Stomach (tissue), 9 donors: ENCODE data around the gene CFAP54. TPM values are rescaled to one million over a fixed set of nuclear protein-coding genes. Genes with fewer than 3 reads are reported as not detected.

Experiments used
- DNase-seq, 2 donors: peaks; one replicate each; pipeline versions ENCODE4 v3.0.0 to v3.0.0-alpha.2; 2013 to 2019
- H3K27ac ChIP-seq, 5 donors: fragments of 200-600 bp in 4 of 5; sonication (generic) in 4 of 5; one replicate each; pipeline ENCODE4 v1.5.1; 2013 to 2019; ENCODE audit warnings: mild to moderate bottlenecking in 1 of 5, moderate library complexity in 1 of 5
- H3K27me3 ChIP-seq, 3 donors: fragments of 200-600 bp; sonication (generic); one replicate each; pipeline ENCODE4 v1.5.1; 2017 to 2019; ENCODE audit warnings: mixed run types in 1 of 3
- H3K36me3 ChIP-seq, 4 donors: fragments of 200-600 bp; sonication (generic); 1 replicate in 3 of 4; 2 replicates in 1 of 4; pipeline ENCODE4 v1.5.1; 2016 to 2019
- H3K4me1 ChIP-seq, 4 donors: fragments of 200-600 bp; sonication (generic); one replicate each; pipeline ENCODE4 v1.5.1; 2016 to 2019
- H3K4me3 ChIP-seq, 4 donors: fragments of 200-600 bp; sonication (generic) in 3 of 4; one replicate each; pipeline ENCODE4 v1.5.1; 2016 to 2019; ENCODE audit warnings: mild to moderate bottlenecking in 1 of 4
- H3K9me3 ChIP-seq, 4 donors: fragments of 200-600 bp; sonication (generic); one replicate each; pipeline ENCODE4 v1.5.1; 2016 to 2019
- CTCF ChIP-seq, 7 experiments: fragments of 450-650 bp in 4 of 7; fragments of 200-600 bp in 3 of 7; sonication (generic) in 3 of 7; IDR thresholded peaks; one replicate each; pipeline ENCODE4 v1.5.1; 2016 to 2019; ENCODE audit warnings: antibody characterized with exemption in 7 of 7, control low read depth in 2 of 7, mild to moderate bottlenecking in 1 of 7
- EP300 ChIP-seq: sonication (generic); formaldehyde crosslinking; IDR thresholded peaks from one replicate; pipeline ENCODE4 v1.6.1; 2017; ENCODE audit warnings: antibody characterized with exemption
- POLR2A ChIP-seq, 4 donors: fragments of 450-650 bp; IDR thresholded peaks; one replicate each; pipeline ENCODE4 v1.6.1; 2016; ENCODE audit warnings: antibody characterized with exemption in 4 of 4, control low read depth in 2 of 4, mild to moderate bottlenecking in 1 of 4, moderate library complexity in 1 of 4
- POLR2AphosphoS5 ChIP-seq, 3 donors: sonication (generic); formaldehyde crosslinking; IDR thresholded peaks; one replicate each; pipeline ENCODE4 v1.6.1; 2016; ENCODE audit warnings: antibody characterized with exemption in 3 of 3
- WGBS, 5 donors: extraction: QIAGEN DNeasy Blood & Tissue Kit in 3 of 5; methylation state at CpG; one replicate each; pipeline versions ENCODE4 v1.1.5 to v1.1.7; 2013 to 2018; 5-methylcytosine and 5-hydroxymethylcytosine counted together
- intact Hi-C: fragments of 100-400 bp; cut with DNase I; formaldehyde crosslinking; loops from one replicate; pipeline ENCODE4 v1.15.1; 2023; ENCODE audit warnings: low total_unique reads
- polyA plus RNA-seq, 3 donors: library from polyadenylated mRNA; stranded (reverse); fragments of 200-250 nt; gene quantifications; one replicate each; pipeline ENCODE4 v1.2.3, GENCODE V29; 2013
- total RNA-seq, 5 donors: library from RNA; depleted of rRNA; stranded (reverse); fragments of >200 nt; gene quantifications; one replicate each; pipeline versions ENCODE4 v1.1.0 to v1.2.3, GENCODE V29; 2014 to 2016
- donor health status: healthy with polysubstance abuse.
- donor health status: Bipolar disorder and iron deficiency.
- donor health status: healthy.

CFAP54 gene
- total and polyA plus RNA-seq, 8 donors: 0.08 to 36.6 (median 3.0) TPM; not detected in 2

DNA sequence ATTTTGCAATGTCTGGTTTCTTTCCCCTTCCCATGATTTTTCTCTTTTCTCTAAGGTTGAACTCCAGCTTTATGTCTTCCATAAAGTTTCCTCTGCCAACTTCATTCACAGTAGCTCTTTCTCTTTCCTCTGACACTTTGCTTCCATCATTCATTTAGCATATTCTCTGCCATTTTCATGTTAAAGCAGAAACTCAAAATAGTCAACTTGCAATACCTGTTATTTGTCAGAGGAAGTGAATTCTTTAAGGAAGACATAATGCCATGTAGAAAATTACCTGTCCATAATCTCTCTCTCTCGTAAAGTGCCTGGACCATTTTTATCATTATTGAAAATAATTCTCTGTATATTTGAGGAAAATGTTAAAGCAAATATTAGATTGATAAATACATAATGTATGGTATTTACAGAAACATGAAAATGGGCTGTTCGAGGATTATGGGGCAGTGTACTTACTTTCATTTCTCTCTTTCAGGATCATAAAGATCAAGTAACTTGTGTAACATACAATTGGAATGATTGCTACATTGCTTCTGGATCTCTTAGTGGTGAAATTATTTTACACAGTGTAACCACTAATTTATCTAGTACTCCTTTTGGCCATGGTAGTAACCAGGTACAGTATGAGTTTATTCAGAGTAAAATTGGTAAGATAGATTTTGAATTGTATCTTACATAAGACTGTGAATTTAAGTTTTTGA is 430.3 kb downstream of the CFAP54 start:
- Histone ChIP-seq H3K27me3 (no peaks in the 10 kb centered on the region), H3K4me1 (no peaks in the 10 kb centered on the region), H3K9me3 (peaks cover 0 to 12% (median 0%) of the 10 kb centered on the region in 4 donors), H3K27ac (no peak overlapping the region), H3K36me3 (peaks cover 6 to 30% (median 23%) of the 10 kb centered on the region in 4 donors), H3K4me3 (no peak overlapping the region)
- WGBS, 5 donors: 35 to 71% (median 48%) methylated on average over 2 of the region's 2 CpGs
- no peak for DNase-seq
- TF ChIP-seq POLR2AphosphoS5 (IDR thresholded peaks at IDR 0.05): no peak
- no peak for TF ChIP-seq POLR2A (IDR thresholded peaks at IDR 0.05)
- no peak for TF ChIP-seq EP300
- no peak for TF ChIP-seq CTCF (IDR thresholded peaks at IDR 0.05)
- intact Hi-C loops: no loop called here

Other genes starting within 250 kb of the CFAP54 start
- 100 to 1,000 TPM in 2 of 5 donors, 10 to 100 TPM in 3; 33.3 to 137 (median 92.7) TPM for gene CDK17, start 89.1 kb upstream of the CFAP54 start, total RNA-seq
- 1 to 10 TPM; 5.4 to 7.9 (median 7.8) TPM for gene CDK17, start 89.1 kb upstream of the CFAP54 start, polyA plus RNA-seq